Trophoblast cell (in vitro differentiated cells and primary cell): Measurements from ENCODE around the gene GRK6.

Experiments used
- DNase-seq, 2 donors: peaks; one replicate each; pipeline ENCODE4 v3.0.0-alpha.2; 2016
- H2AFZ ChIP-seq: 2 replicates; pipeline ENCODE4 v1.6.1; 2013; ENCODE audit warnings: low read length, moderate library complexity, mild to moderate bottlenecking; ENCODE audit not compliant: insufficient read depth, poor library complexity
- H2AK5ac ChIP-seq: 2 replicates; pipeline ENCODE4 v1.6.1; 2013; ENCODE audit warnings: mild to moderate bottlenecking, low read length
- H2BK120ac ChIP-seq: 2 replicates; pipeline ENCODE4 v1.6.1; 2013; ENCODE audit warnings: low read length, mild to moderate bottlenecking, moderate library complexity; ENCODE audit not compliant: insufficient read depth, poor library complexity
- H2BK12ac ChIP-seq: 2 replicates; pipeline ENCODE4 v1.6.1; 2013; ENCODE audit warnings: mild to moderate bottlenecking, low read length, moderate library complexity
- H2BK5ac ChIP-seq: 2 replicates; pipeline ENCODE4 v1.6.1; 2013; ENCODE audit warnings: low read length, low read depth, moderate library complexity, mild to moderate bottlenecking; ENCODE audit not compliant: poor library complexity
- H3K14ac ChIP-seq: 2 replicates; pipeline ENCODE4 v1.6.1; 2013; ENCODE audit warnings: mild to moderate bottlenecking, low read length
- H3K18ac ChIP-seq: 2 replicates; pipeline ENCODE4 v1.6.1; 2013; ENCODE audit warnings: mild to moderate bottlenecking, low read length
- H3K23ac ChIP-seq: 2 replicates; pipeline ENCODE4 v1.6.1; 2013; ENCODE audit warnings: low read length
- H3K27ac ChIP-seq: 2 replicates; pipeline ENCODE4 v1.5.1; 2013; ENCODE audit warnings: low read depth, mild to moderate bottlenecking, inconsistent platforms, low read length, moderate library complexity
- H3K27me3 ChIP-seq: 2 replicates; pipeline ENCODE4 v1.6.1; 2013; ENCODE audit warnings: inconsistent platforms, mild to moderate bottlenecking, low read length, moderate library complexity; ENCODE audit not compliant: insufficient read depth
- H3K36me3 ChIP-seq, 2 experiments: 1 replicate in 1 of 2; 2 replicates in 1 of 2; pipeline ENCODE4 v1.6.1; 2013; ENCODE audit warnings: low read length in 2 of 2, mild to moderate bottlenecking in 2 of 2, moderate library complexity in 1 of 2; ENCODE audit not compliant: insufficient read depth in 2 of 2, control insufficient read depth in 1 of 2
- H3K4ac ChIP-seq: 2 replicates; pipeline ENCODE4 v1.6.1; 2013; ENCODE audit warnings: low read depth, mild to moderate bottlenecking, low read length, moderate library complexity
- H3K4me1 ChIP-seq, 2 experiments: 1 replicate in 1 of 2; 2 replicates in 1 of 2; pipeline ENCODE4 v1.6.1; 2013; ENCODE audit warnings: low read length in 2 of 2, mild to moderate bottlenecking in 2 of 2, moderate library complexity in 1 of 2; ENCODE audit not compliant: insufficient read depth in 2 of 2, control insufficient read depth in 1 of 2
- H3K4me2 ChIP-seq: 2 replicates; pipeline ENCODE4 v1.6.1; 2013; ENCODE audit warnings: inconsistent platforms, mild to moderate bottlenecking, low read length, moderate library complexity
- H3K4me3 ChIP-seq: 2 replicates; pipeline ENCODE4 v1.5.1; 2013; ENCODE audit warnings: mild to moderate bottlenecking, low read depth, low read length, inconsistent platforms
- H3K79me1 ChIP-seq: one replicate; pipeline ENCODE4 v1.6.1; 2013; ENCODE audit warnings: low read length
- H3K79me2 ChIP-seq: 2 replicates; pipeline ENCODE4 v1.6.1; 2013; ENCODE audit warnings: low read length, mild to moderate bottlenecking; ENCODE audit not compliant: control insufficient read depth, insufficient read depth, poor library complexity
- H3K9ac ChIP-seq: 2 replicates; pipeline ENCODE4 v1.6.1; 2013; ENCODE audit warnings: mild to moderate bottlenecking, low read length
- H3K9me3 ChIP-seq: 2 replicates; pipeline ENCODE4 v1.6.1; 2013; ENCODE audit warnings: low read depth, mild to moderate bottlenecking, control low read depth, inconsistent platforms, low read length; ENCODE audit not compliant: insufficient read depth
- H4K12ac ChIP-seq: 2 replicates; pipeline ENCODE4 v1.6.1; 2013; ENCODE audit warnings: low read depth, mild to moderate bottlenecking, low read length, moderate library complexity
- H4K8ac ChIP-seq: 2 replicates; pipeline ENCODE4 v1.6.1; 2013; ENCODE audit warnings: low read depth, mild to moderate bottlenecking, low read length, moderate library complexity
- H4K91ac ChIP-seq: one replicate; pipeline ENCODE4 v1.6.1; 2013; ENCODE audit warnings: low read depth, mild to moderate bottlenecking, low read length, moderate library complexity
- WGBS: extraction: QIAGEN DNeasy Blood & Tissue Kit; methylation state at CpG from one replicate; pipeline ENCODE4 v1.1.7; 2013; ENCODE audit warnings: missing lambda C conversion rate; ENCODE audit not compliant: insufficient read length, insufficient coverage; ENCODE audit errors: extremely low coverage; 5-methylcytosine and 5-hydroxymethylcytosine counted together

The GRK6 gene

GRCh38 chr5:177390363-177391300 lies 35.8 kb upstream of the GRK6 start:
- Histone ChIP-seq H3K79me2 (no peaks in the 10 kb centered on the region), H2BK12ac (peak overlapping the region; percentile 20), H2AK5ac (peak overlapping the region; percentile 24), H3K27me3 (no peaks in the 10 kb centered on the region), H4K12ac (peak overlapping the region; percentile 49), H3K4me3 (no peak overlapping the region), H3K18ac (peak overlapping the region; percentile 10), H3K4me1 (peaks cover 14 to 17% of the 10 kb centered on the region in 2 experiments), H3K4ac (peak overlapping the region; percentile 9), H3K4me2 (no peak overlapping the region), H3K27ac (peak overlapping the region; percentile 7), H4K8ac (peak overlapping the region; percentile 73), H2BK120ac (peak overlapping the region; percentile 18), H3K9me3 (peaks cover 4% of the 10 kb centered on the region), H3K79me1 (peaks cover 5% of the 10 kb centered on the region), H3K23ac (no peak overlapping the region), H3K9ac (no peak overlapping the region), H3K36me3 (no peaks in the 10 kb centered on the region), H2BK5ac (no peak overlapping the region), H3K14ac (peak overlapping the region; percentile 1), H4K91ac (peak overlapping the region; percentile 47), H2AFZ (no peak overlapping the region)
- peak; percentile 92 to 97 for DNase-seq
- WGBS: no CpG with 5 or more reads among the region's 13 CpGs

DNA sequence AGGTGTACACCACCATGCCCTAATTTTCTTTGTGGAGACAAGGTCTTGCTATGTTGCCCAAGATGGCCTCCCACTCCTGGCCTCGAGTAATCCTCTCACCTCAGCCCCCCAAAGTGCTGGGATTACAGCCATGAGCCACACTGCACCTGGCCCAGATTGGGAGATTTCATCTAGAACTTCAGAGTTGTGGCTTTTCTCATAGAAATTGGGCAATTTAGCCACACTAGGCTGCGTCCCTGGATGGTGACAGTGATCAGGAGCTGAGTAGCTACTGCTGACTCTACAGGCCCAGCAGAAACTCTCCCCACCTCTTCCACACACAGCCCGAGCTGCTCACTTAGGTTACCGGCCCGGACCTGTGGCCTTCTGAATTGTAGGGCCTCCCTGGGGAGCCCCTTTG lies 33.7 kb upstream of the GRK6 start:
- no peaks in the 10 kb centered on the region for H3K27me3 ChIP-seq
- WGBS: no CpG with 5 or more reads among the region's 5 CpGs
- H2BK120ac ChIP-seq: no peak overlapping the region
- no peak overlapping the region for H2BK5ac ChIP-seq
- no peak overlapping the region for H4K8ac ChIP-seq
- no peak overlapping the region for H3K4me3 ChIP-seq
- H3K4ac ChIP-seq: no peak overlapping the region
- no peak overlapping the region for H4K12ac ChIP-seq
- H2AFZ ChIP-seq: no peak overlapping the region
- no peak overlapping the region for H3K27ac ChIP-seq
- no peaks in the 10 kb centered on the region for H3K79me2 ChIP-seq
- H3K4me1 ChIP-seq: peaks cover 14 to 17% of the 10 kb centered on the region in 2 experiments
- H4K91ac ChIP-seq: no peak overlapping the region
- H2BK12ac ChIP-seq: no peak overlapping the region
- DNase-seq: no peak
- H3K36me3 ChIP-seq: no peaks in the 10 kb centered on the region
- no peak overlapping the region for H3K23ac ChIP-seq
- no peak overlapping the region for H3K18ac ChIP-seq
- no peak overlapping the region for H3K4me2 ChIP-seq
- no peak overlapping the region for H3K9ac ChIP-seq
- H2AK5ac ChIP-seq: no peak overlapping the region
- peaks cover 5% of the 10 kb centered on the region for H3K79me1 ChIP-seq
- no peak overlapping the region for H3K14ac ChIP-seq
- H3K9me3 ChIP-seq: peaks cover 2% of the 10 kb centered on the region

GRCh38 chr5:177393206-177393765 lies 33.2 kb upstream of the GRK6 start:
- WGBS: no CpG with 5 or more reads among the region's 1 CpG
- Histone ChIP-seq H3K9ac (no peak overlapping the region), H2BK120ac (no peak overlapping the region), H3K9me3 (peaks cover 2% of the 10 kb centered on the region), H3K27ac (no peak overlapping the region), H3K4ac (no peak overlapping the region), H3K18ac (no peak overlapping the region), H2BK12ac (no peak overlapping the region), H3K27me3 (no peaks in the 10 kb centered on the region), H3K4me1 (peaks cover 14 to 17% of the 10 kb centered on the region in 2 experiments), H2AK5ac (no peak overlapping the region), H2AFZ (no peak overlapping the region), H3K36me3 (no peaks in the 10 kb centered on the region), H2BK5ac (no peak overlapping the region), H3K14ac (no peak overlapping the region), H4K91ac (no peak overlapping the region), H3K4me2 (no peak overlapping the region), H3K23ac (no peak overlapping the region), H3K79me1 (peaks cover 5% of the 10 kb centered on the region), H4K8ac (no peak overlapping the region), H4K12ac (no peak overlapping the region), H3K4me3 (no peak overlapping the region), H3K79me2 (no peaks in the 10 kb centered on the region)
- DNase-seq: no peak

DNA sequence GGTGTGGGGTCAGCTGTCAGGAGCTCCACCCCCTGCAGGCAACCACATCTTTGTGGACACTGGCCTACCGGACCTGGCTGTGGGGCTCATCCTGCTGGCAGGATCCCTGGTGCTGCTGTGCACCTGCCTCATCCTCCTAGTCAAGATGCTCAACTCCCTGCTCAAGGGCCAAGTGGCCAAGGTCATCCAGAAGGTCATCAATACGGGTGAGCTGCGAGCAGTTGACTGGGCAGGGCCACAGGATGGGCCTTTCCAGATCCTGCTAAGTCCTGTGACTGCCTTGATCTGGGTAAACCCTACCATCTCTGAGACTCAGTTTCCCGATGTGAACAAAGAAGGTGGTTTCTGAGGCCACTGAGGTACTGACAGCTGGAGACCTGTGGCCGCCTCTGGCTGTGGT lies 32.5 kb upstream of the GRK6 start:
- no peak overlapping the region for H2BK12ac ChIP-seq
- no peaks in the 10 kb centered on the region for H3K79me2 ChIP-seq
- no peak overlapping the region for H3K27ac ChIP-seq
- peaks cover 2% of the 10 kb centered on the region for H3K9me3 ChIP-seq
- H3K79me1 ChIP-seq: peaks cover 5% of the 10 kb centered on the region
- H2BK5ac ChIP-seq: no peak overlapping the region
- no peak overlapping the region for H3K4ac ChIP-seq
- H3K9ac ChIP-seq: no peak overlapping the region
- H3K14ac ChIP-seq: no peak overlapping the region
- H4K91ac ChIP-seq: no peak overlapping the region
- no peak overlapping the region for H3K18ac ChIP-seq
- no peaks in the 10 kb centered on the region for H3K27me3 ChIP-seq
- H3K4me2 ChIP-seq: no peak overlapping the region
- no peak overlapping the region for H4K8ac ChIP-seq
- H4K12ac ChIP-seq: no peak overlapping the region
- no peak overlapping the region for H2AK5ac ChIP-seq
- no peak overlapping the region for H3K23ac ChIP-seq
- no peak for DNase-seq
- no peak overlapping the region for H3K4me3 ChIP-seq
- no peaks in the 10 kb centered on the region for H3K36me3 ChIP-seq
- no CpG with 5 or more reads among the region's 5 CpGs for WGBS
- peaks cover 9 to 13% of the 10 kb centered on the region in 2 experiments for H3K4me1 ChIP-seq
- H2AFZ ChIP-seq: no peak overlapping the region
- H2BK120ac ChIP-seq: no peak overlapping the region
